SU-DHL-6 (cell line): ENCODE data around the gene ZNF595.
A peak's percentile ranks its signal among the peaks of the same experiment; 100 is the strongest.
"Not testable (repeated sequence)": the region's sequence is repeated elsewhere in the genome, so short reads cannot be mapped to it uniquely, and the experiment has no call there.

ENCODE experiments used
- H2AFZ ChIP-seq: fragments of 200-600 bp; sonication (generic); 2 replicates; pipeline ENCODE4 v1.6.1; 2014; ENCODE audit warnings: low read depth, mild to moderate bottlenecking, moderate library complexity, mixed read lengths, antibody characterized with exemption, low read length; ENCODE audit not compliant: severe bottlenecking
- H3F3A ChIP-seq: fragments of 200-600 bp; shearing (Covaris generic); 2 replicates; pipeline ENCODE4 v1.6.0; 2016; ENCODE audit warnings: antibody characterized with exemption, mild to moderate bottlenecking; ENCODE audit not compliant: insufficient read depth
- H3K27ac ChIP-seq: fragments of 200-600 bp; sonication (generic); 2 replicates; pipeline ENCODE4 v1.5.1; 2016; ENCODE audit warnings: low read depth, mild to moderate bottlenecking, low read length, moderate library complexity, mixed read lengths
- H3K27me3 ChIP-seq: fragments of 200-600 bp; sonication (generic), shearing (Covaris generic); 2 replicates; pipeline ENCODE4 v1.6.0; 2014; ENCODE audit warnings: mild to moderate bottlenecking, low read length
- H3K36me3 ChIP-seq: fragments of 200-600 bp; sonication (generic); 2 replicates; pipeline ENCODE4 v1.6.1; 2014; ENCODE audit warnings: mild to moderate bottlenecking, low read length, mixed read lengths
- H3K4me2 ChIP-seq: fragments of 300-600, 200-600 bp; shearing (Covaris generic), sonication (generic); 2 replicates; pipeline ENCODE4 v1.6.0; 2014; ENCODE audit warnings: low read length, low read depth, mild to moderate bottlenecking; ENCODE audit not compliant: poor library complexity, severe bottlenecking
- H3K4me3 ChIP-seq: fragments of 200-600 bp; sonication (generic); 2 replicates; pipeline ENCODE4 v1.5.1; 2014; ENCODE audit warnings: antibody characterized with exemption, low read length, mild to moderate bottlenecking, mixed read lengths; ENCODE audit not compliant: insufficient read depth, poor library complexity, severe bottlenecking
- H3K79me2 ChIP-seq: fragments of 200-600 bp; sonication (generic); 2 replicates; pipeline ENCODE4 v1.6.1; 2014; ENCODE audit warnings: mild to moderate bottlenecking, low read length, moderate library complexity; ENCODE audit not compliant: insufficient read depth
- H3K9ac ChIP-seq: fragments of 200-600 bp; sonication (generic); 2 replicates; pipeline ENCODE4 v1.7.0; 2014; ENCODE audit warnings: mild to moderate bottlenecking, low read length
- H3K9me2 ChIP-seq: fragments of 200-600 bp; sonication (generic); replicated peaks from 2 replicates; pipeline ENCODE4 v1.6.1; 2014; ENCODE audit warnings: low read length; ENCODE audit not compliant: insufficient read depth
- H3K9me3 ChIP-seq: fragments of 200-600 bp; sonication (generic); 2 replicates; pipeline ENCODE4 v1.6.1; 2014; ENCODE audit warnings: low read length, mixed read lengths; ENCODE audit not compliant: insufficient read depth
- H4K20me1 ChIP-seq: fragments of 200-600 bp; sonication (generic); 2 replicates; pipeline ENCODE4 v1.6.1; 2014; ENCODE audit warnings: low read depth, mild to moderate bottlenecking, antibody characterized with exemption, low read length, moderate library complexity, mixed read lengths
- CTCF ChIP-seq: fragments of 200-600 bp; sonication (generic); IDR thresholded peaks from one replicate; pipeline ENCODE4 v1.5.1; 2017; ENCODE audit warnings: antibody characterized with exemption, mild to moderate bottlenecking, low read length, moderate library complexity; ENCODE audit not compliant: insufficient read depth, poor library complexity, severe bottlenecking

Gene ZNF595

GRCh38 chr4:52804-53479, at the start of gene ZNF595:
Gene ZNF595 (plus strand): TSS chr4:53321. CDS start chr4:53489, 168 bp downstream.
- H3K27ac ChIP-seq, H3K36me3 ChIP-seq, H3K27me3 ChIP-seq, H3K9me2 ChIP-seq, H2AFZ ChIP-seq, H4K20me1 ChIP-seq, H3K9me3 ChIP-seq, H3K4me2 ChIP-seq, H3K9ac ChIP-seq, H3K4me3 ChIP-seq, H3K79me2 ChIP-seq, H3F3A ChIP-seq: not testable (repeated sequence)

- H4K20me1 ChIP-seq, H3K36me3 ChIP-seq, H3K27me3 ChIP-seq, H3F3A ChIP-seq, H3K4me2 ChIP-seq, H3K27ac ChIP-seq, H3K4me3 ChIP-seq, H3K9ac ChIP-seq, H3K9me2 ChIP-seq, H3K9me3 ChIP-seq, H3K79me2 ChIP-seq, H2AFZ ChIP-seq: not testable (repeated sequence)
These were observed 42.9 kb upstream of the ZNF595 start for GRCh38 chr4:9937-10870.

DNA sequence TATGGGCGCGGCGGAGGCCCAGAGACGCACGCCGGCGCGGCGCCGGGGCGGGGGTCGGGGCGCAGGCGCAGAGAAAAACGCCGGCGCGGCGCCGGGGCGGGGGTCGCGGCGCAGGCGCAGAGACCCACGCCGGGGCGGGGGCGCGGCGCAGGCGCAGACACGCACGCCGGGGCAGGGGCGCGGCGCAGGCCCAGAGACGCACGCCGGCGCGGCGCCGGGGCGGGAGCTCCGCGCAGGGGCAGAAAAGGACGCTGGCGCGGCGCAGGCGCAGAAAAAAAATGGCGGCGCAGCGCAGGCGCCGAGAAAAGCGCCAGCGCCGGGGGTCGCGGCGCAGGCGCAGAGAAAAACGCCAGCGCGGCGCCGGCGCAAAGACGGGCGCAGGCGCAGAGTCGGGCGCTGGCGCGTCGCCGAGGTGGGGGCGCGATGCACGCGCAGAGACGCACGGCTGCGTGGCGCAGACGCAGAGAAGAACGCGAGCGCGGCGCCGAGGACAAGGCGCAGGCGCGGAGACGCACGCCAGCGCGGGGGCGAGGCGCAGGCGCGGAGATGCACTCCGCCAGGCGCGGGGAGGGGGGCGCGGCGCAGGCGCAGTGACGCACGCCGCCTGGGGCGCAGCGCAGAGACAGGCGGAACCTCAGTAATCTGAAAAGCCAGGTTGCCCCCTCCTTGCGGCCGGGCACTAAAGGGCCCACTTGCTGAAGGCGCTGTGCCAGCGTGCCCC, 41.9 kb upstream of the ZNF595 start:
- not testable (repeated sequence) for H3K27ac ChIP-seq, H3K4me3 ChIP-seq

DNA sequence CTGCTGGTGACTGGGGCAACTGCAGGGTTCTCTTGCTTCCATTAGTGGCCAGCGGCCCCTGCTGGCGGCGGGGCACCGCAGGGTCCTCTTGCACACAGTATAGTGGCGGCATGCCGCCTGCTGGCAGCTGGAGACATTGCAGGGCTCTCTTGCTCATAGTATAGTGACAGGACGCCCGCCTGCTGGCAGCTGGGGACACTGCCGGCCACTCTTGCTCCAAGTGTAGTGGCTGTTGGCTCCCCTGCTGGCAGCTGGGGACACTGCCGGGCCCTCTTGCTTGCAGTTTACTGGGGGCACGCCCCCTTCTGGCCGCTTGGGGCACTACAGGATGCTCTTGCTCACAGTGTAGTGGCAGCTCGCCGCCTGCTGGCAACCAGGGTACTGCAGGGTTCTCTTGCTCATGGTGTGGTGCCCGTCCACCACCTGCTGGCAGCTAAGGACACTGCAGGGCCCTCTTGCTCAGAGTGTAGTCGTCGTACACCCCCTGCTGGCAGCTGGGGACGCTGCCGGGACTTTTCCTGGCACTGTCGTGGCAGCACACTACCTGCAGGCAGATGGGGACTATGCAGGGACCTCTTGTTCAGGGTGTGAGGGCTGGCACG, 41.2 kb upstream of the ZNF595 start:
- H3F3A ChIP-seq, H3K27me3 ChIP-seq, H3K36me3 ChIP-seq, H3K79me2 ChIP-seq, H3K9me2 ChIP-seq, H3K4me3 ChIP-seq, H2AFZ ChIP-seq, H3K9me3 ChIP-seq, H3K27ac ChIP-seq, H3K9ac ChIP-seq, H3K4me2 ChIP-seq, H4K20me1 ChIP-seq: not testable (repeated sequence)
- TF ChIP-seq CTCF, result peak; percentile 9

More for the DNA sequence above, 41.9 kb upstream of the ZNF595 start:
- H3F3A ChIP-seq, H2AFZ ChIP-seq, H3K4me2 ChIP-seq, H3K27me3 ChIP-seq, H3K9me2 ChIP-seq, H3K36me3 ChIP-seq, H3K9me3 ChIP-seq, H4K20me1 ChIP-seq, H3K9ac ChIP-seq, H3K79me2 ChIP-seq: not testable (repeated sequence)

GRCh38 chr4:18128-18527, 35.0 kb upstream of the ZNF595 start:
- not testable (repeated sequence) for H3K9ac ChIP-seq, H3F3A ChIP-seq, H3K79me2 ChIP-seq, H3K27me3 ChIP-seq, H4K20me1 ChIP-seq, H3K4me3 ChIP-seq, H3K4me2 ChIP-seq, H3K36me3 ChIP-seq, H3K9me3 ChIP-seq, H2AFZ ChIP-seq, H3K9me2 ChIP-seq, H3K27ac ChIP-seq

DNA sequence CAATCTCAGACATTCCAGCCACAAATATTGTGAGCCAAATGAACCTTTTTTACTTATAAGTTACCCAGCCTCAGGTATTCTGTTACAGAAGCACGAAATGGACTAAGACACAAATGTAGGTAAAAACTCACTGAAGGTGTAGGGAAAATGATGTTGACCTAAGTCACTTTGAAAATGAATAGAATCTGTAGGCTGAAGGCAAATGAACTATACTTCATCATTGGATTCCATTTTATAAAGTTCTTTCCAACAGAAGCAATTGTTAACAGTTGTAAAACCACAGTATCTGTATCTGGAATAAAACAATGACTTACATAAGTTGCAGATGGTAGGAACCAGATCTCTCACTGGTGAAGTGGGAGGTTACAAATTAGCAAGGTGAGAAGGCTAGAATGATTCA, 34.5 kb upstream of the ZNF595 start:
- H3F3A ChIP-seq, H3K9me2 ChIP-seq, H3K36me3 ChIP-seq, H4K20me1 ChIP-seq, H3K79me2 ChIP-seq, H3K4me3 ChIP-seq, H3K9me3 ChIP-seq, H3K27me3 ChIP-seq, H3K9ac ChIP-seq, H3K27ac ChIP-seq, H3K4me2 ChIP-seq, H2AFZ ChIP-seq: not testable (repeated sequence)

DNA sequence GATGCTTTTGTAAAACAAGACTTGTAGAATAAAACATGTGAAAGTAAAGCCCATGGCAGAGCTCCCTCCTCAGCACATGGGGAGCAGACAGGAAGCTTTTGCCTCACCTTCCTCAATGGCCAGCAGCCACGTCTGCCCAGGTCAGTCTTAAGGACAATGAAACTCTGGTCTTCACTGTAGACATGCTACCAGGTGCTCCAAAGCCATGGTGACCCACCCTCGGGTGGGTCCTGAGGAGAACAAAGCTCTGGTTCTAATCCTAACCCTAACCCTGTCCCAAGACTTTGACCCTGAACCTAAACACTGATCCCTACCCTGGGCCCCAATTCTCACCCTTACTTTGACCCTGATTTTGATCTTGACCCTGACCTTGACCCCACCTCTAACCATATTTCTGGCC, 30.2 kb upstream of the ZNF595 start:
- not testable (repeated sequence) for H2AFZ ChIP-seq, H3K4me3 ChIP-seq, H3K27me3 ChIP-seq, H3K79me2 ChIP-seq, H3K9me2 ChIP-seq, H3K36me3 ChIP-seq, H3K4me2 ChIP-seq, H3K27ac ChIP-seq, H3K9ac ChIP-seq, H3K9me3 ChIP-seq, H3F3A ChIP-seq, H4K20me1 ChIP-seq
